ENCODE measurements around the gene COQ8A. TPM values are rescaled to one million over a fixed set of nuclear protein-coding genes. Genes with fewer than 3 reads are reported as not detected.

Gene COQ8A
- total RNA-seq, 2 experiments from 2014 or later, result 18.1 to 18.5 TPM

DNA sequence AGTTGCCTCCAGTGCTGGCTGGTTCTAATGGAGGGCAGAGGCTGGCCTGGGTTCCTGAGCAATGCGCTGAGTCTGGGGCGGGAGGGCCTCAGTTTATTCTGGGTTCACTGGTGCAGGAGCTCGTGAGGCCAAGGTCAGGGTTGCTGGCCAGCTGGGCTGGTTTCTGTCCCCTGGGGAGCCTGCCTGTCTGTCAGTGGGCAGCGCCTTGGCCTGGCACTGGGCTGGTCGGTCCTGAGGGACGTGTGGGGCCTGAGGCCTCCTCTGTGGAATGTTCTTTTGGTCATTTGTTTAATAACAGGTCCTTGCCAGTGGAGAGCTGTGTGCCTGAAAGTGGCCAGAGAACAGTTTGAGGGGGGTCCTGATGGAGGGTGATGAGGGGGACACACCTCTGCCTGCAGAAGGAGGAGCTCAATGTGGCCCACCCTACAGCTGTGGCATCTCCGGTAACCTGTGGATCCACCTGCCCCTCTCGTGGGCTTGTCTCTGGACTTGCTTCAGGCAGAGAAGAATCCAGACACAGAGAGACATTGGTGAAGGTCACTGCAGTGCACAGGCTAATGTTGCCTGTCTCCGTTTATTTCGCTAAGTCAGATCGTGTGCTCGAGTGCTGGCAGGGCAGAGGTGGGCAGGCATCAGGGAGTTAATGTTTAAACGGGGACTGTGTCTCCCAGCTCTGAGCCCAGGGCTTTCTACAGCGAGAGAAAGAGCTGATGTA lies 34.6 kb downstream of the COQ8A start:
- no peak overlapping the region for H3K4me3 Mint-ChIP-seq
- no peak for DNase-seq
- CTCF ChIA-PET, result interaction anchor here (0.5 kb wide), 1 partner anchor 1518 kb away, joined by 4 read pairs; no protein-coding TSS in a partner anchor
- H3K4me1 Mint-ChIP-seq, result no peaks in the 10 kb centered on the region
- H3K9me3 Mint-ChIP-seq, result peaks cover 7% of the 10 kb centered on the region
- H3K36me3 Mint-ChIP-seq (ENCODE audit: low read depth), result peaks cover 8% of the 10 kb centered on the region
- POLR2A ChIA-PET, result no interaction called here
- H3K27ac Mint-ChIP-seq, result no peak overlapping the region
- no peaks in the 10 kb centered on the region for H3K27me3 Mint-ChIP-seq

DNA sequence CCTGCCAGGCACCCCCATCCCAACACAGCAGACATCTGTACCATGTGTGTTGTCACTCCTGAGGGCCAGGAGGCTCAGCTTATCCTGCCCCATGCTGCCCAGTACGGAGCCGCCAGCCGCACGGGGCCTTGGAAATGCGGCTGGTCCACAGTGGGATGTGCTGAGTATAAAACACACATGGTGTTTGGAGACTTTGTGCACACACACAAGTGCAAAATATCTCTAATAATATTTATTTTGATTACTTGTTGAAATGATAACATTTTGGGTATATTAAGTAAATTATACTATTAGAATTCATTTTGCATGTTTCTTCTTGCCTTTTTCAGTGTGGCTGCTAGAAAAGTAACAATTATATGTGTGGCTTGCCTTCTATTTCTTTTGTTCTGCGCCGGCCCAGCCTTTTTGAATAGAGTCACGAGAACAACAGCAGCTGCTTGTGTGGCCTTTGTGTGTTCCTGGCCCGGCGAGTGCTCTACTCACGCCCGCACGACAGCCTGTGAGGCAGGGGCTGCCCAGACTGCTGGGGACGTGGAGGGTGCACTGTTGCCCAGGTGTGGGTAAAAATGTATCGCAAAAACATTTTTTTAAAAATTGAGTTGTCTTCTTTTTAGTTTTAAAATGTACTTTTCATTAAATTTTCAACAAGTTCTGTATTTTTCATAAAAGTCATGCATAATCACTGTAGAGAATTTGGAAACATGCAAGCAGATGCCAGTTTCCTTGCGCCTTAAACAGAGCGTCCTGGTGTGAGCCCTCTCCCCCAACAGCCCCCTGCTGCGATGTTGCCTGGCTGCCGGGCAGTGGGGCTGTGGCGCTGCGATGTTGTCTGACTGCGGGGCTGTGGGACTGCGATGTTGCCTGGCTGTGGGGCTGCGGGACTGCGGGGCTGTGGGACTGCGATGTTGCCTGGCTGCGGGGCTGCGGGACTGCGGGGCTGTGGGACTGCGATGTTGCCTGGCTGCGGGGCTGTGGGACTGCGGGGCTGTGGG lies 35.5 kb downstream of the COQ8A start:
- Mint-ChIP-seq H3K4me1 (no peaks in the 10 kb centered on the region), H3K27me3 (no peaks in the 10 kb centered on the region), H3K9me3 (peaks cover 7% of the 10 kb centered on the region), H3K36me3 (ENCODE audit: low read depth) (peaks cover 8% of the 10 kb centered on the region), H3K4me3 (no peak overlapping the region), H3K27ac (no peak overlapping the region)
- CTCF ChIA-PET, result interaction anchor here (0.5 kb wide), 1 partner anchor 1517 kb away, joined by 4 read pairs; no protein-coding TSS in a partner anchor
- POLR2A ChIA-PET, result no interaction called here
- no peak for DNase-seq

DNA sequence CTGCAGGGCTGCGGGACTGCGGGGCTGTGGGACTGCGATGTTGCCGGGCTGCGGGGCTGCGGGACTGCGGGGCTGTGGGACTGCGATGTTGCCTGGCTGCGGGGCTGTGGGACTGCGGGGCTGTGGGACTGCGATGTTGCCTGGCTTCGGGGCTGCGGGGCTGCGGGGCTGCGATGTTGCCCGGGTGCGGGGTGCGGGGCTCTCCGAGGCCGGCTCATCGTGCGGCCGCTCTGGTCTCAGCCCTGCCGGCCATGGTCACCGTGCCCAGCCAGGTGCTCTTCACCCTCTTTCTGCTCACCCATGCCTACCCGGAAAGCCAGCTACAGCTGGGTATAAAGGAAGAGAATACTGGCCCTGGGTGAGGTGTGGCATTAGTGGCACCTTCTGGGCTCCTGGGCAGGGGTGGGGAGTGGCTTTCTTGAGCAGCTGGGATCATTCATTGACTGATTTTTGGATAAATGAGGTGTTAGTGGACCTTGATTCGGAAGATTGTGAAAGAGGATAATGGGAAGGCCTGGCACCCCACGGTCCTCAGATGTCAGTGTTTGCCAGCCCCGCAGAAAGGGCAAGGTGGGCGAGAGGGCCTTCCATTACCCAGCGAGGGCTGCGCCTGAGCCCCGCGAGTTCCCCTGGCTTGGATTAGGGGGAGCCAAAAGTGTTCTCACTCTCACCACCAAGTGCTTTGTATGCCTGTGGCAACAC lies 36.3 kb downstream of the COQ8A start:
- ChIA-PET CTCF (no interaction called here), POLR2A (no interaction called here)
- DNase-seq, result no peak
- no peak overlapping the region for H3K4me3 Mint-ChIP-seq
- peaks cover 8% of the 10 kb centered on the region for H3K36me3 Mint-ChIP-seq (ENCODE audit: low read depth)
- peaks cover 7% of the 10 kb centered on the region for H3K9me3 Mint-ChIP-seq
- H3K4me1 Mint-ChIP-seq, result no peaks in the 10 kb centered on the region
- no peak overlapping the region for H3K27ac Mint-ChIP-seq
- no peaks in the 10 kb centered on the region for H3K27me3 Mint-ChIP-seq

- peaks cover 1% of the 10 kb centered on the region for H3K36me3 Mint-ChIP-seq (ENCODE audit: low read depth)
- no peak for DNase-seq
- POLR2A ChIA-PET, result no interaction called here
- H3K27ac Mint-ChIP-seq, result no peak overlapping the region
- H3K9me3 Mint-ChIP-seq, result no peaks in the 10 kb centered on the region
- no peaks in the 10 kb centered on the region for H3K27me3 Mint-ChIP-seq
- no peak overlapping the region for H3K4me3 Mint-ChIP-seq
- no peaks in the 10 kb centered on the region for H3K4me1 Mint-ChIP-seq
- CTCF ChIA-PET, result no interaction called here
These were observed 37.0 kb downstream of the COQ8A start for GRCh38 chr1:226976978-226977642.

DNA sequence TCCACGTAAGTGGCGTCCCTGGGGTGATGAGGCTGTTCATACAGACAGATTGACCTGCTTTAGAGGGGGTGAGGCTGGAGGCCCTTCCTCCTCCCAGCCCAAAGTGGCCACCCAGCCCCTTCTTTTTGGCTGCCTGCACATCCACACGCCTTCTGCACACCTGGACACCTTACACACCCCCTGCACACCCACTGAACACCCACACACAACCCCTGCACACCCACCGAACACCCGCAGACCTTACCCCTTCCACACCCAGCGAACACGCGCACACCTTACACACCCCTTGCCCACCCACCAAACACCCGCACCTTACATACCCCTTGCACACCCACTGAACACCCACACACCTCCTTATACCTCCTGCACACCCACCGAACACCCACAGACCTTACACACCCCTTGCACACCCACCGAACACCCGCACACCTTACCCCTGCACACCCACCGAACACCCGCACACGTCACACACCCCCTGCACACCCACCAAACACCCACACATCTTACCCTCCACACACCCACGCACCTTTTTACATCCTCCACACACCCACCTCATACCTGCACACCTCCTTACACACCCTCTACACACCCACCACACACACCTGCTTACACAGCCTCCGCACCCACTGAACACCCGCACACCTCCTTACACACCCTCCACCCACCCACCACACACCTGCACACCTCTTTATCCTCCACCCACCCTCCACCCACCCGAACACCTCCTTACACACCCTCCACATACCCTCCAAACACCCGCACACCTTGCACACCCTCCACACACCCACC lies 37.7 kb downstream of the COQ8A start:
- Mint-ChIP-seq H3K9me3 (no peaks in the 10 kb centered on the region), H3K27ac (no peak overlapping the region), H3K4me1 (no peaks in the 10 kb centered on the region), H3K4me3 (no peak overlapping the region), H3K27me3 (no peaks in the 10 kb centered on the region), H3K36me3 (ENCODE audit: low read depth) (no peaks in the 10 kb centered on the region)
- CTCF ChIA-PET, result no interaction called here
- no peak for DNase-seq
- POLR2A ChIA-PET, result no interaction called here

DNA sequence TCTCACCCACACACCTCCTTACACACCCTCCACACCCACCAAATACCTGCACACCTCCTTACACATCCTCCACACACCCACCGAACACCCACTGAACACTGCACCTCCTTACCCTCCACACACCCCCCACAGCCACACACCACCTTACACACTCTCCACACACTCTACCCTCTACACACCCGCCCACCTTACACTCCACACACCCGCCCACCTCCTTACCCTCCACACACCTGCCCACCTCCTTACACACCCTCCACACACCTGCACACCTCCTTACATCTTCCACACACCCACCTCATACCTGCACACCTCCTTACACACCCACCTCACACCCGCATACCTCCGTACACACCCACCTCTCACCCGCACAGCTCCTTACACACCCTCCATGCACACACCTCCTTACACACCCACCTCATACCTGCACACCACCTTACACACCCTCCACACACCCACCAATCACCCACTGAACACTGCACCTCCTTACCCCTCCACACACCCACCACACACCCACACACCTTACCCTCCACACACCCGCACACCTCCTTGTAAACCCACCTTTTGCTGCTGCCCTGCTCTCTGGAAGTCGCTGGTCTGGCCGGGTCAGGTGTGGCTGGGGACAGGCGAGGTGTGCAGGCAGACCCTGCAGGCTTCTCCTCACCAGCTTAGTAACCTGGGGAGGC lies 38.5 kb downstream of the COQ8A start:
- no peaks in the 10 kb centered on the region for H3K9me3 Mint-ChIP-seq
- POLR2A ChIA-PET, result no interaction called here
- CTCF ChIA-PET, result no interaction called here
- H3K27me3 Mint-ChIP-seq, result no peaks in the 10 kb centered on the region
- no peaks in the 10 kb centered on the region for H3K4me1 Mint-ChIP-seq
- H3K4me3 Mint-ChIP-seq, result no peak overlapping the region
- H3K27ac Mint-ChIP-seq, result no peak overlapping the region
- no peak for DNase-seq
- H3K36me3 Mint-ChIP-seq (ENCODE audit: low read depth), result no peaks in the 10 kb centered on the region

DNA sequence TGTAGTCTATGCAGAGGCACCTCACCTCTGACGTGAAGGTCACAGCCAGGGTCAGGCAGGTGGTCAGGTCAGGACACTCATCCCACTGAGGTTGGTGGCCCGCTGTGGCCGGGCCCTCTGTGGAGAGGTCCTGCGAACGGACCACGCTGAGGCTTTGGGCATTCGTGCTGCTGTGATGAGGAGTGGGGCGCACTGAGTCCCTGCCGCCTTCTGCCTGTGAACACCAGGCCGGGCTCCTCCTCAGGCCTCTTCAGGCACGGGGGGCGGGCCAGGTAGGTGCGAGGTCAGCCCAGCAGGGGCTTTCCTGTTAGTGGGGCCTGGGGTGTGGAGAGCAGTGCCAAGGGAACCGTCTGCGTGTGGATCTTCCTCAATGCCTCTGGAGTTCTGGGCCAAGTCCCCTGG lies 39.0 kb downstream of the COQ8A start:
- no peaks in the 10 kb centered on the region for H3K4me1 Mint-ChIP-seq
- H3K9me3 Mint-ChIP-seq, result no peaks in the 10 kb centered on the region
- peak; percentile 14 for DNase-seq
- H3K4me3 Mint-ChIP-seq, result no peak overlapping the region
- H3K36me3 Mint-ChIP-seq (ENCODE audit: low read depth), result no peaks in the 10 kb centered on the region
- ChIA-PET CTCF (no interaction called here), POLR2A (interaction anchor here (0.9 kb wide), 1 partner anchor 40 kb away, joined by 3 read pairs; no protein-coding TSS in a partner anchor)
- H3K27ac Mint-ChIP-seq, result no peak overlapping the region
- H3K27me3 Mint-ChIP-seq, result no peaks in the 10 kb centered on the region

DNA sequence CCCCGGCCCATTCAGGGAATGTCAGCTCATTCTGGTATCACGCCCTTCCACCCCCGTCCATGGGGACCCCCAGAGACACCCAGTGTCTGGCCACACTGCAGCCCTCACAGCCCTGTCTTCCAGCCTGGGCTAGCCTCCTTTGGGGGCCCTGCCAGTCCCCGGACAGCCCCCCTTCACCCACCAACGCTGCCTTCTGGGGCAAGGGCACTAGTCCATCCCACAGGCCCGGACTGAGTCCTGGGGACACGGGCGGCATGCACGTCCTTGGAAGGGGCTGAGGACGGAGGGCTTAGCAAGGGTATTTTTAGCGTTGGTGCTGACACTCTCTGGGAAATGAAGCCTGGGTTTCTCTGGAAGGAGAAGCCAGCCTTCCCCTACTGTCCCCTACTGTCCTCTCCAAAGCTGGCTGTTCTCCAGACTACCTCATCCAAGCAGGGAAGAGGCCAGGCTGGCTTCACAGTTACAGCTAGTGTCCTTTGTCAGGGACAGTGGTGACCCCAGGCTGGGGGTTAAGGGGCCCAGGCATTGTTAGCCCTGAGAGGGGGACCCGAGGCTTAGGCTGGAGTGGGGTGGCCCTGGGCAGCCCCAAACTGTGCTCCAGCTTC lies 39.5 kb downstream of the COQ8A start:
- DNase-seq, result no peak
- Mint-ChIP-seq H3K27ac (no peak overlapping the region), H3K4me3 (no peak overlapping the region), H3K9me3 (no peaks in the 10 kb centered on the region), H3K4me1 (no peaks in the 10 kb centered on the region), H3K27me3 (no peaks in the 10 kb centered on the region), H3K36me3 (ENCODE audit: low read depth) (no peaks in the 10 kb centered on the region)
- POLR2A ChIA-PET, result interaction anchor here (0.9 kb wide), 1 partner anchor 41 kb away, joined by 3 read pairs; no protein-coding TSS in a partner anchor
- CTCF ChIA-PET, result no interaction called here

GRCh38 chr1:226980122-226980560 lies 40.0 kb downstream of the COQ8A start:
- no peak for DNase-seq
- H3K4me1 Mint-ChIP-seq, result no peaks in the 10 kb centered on the region
- no peak overlapping the region for H3K27ac Mint-ChIP-seq
- ChIA-PET POLR2A (interaction anchor here (0.9 kb wide), 1 partner anchor 41 kb away, joined by 3 read pairs; no protein-coding TSS in a partner anchor), CTCF (no interaction called here)
- H3K36me3 Mint-ChIP-seq (ENCODE audit: low read depth), result no peaks in the 10 kb centered on the region
- H3K27me3 Mint-ChIP-seq, result no peaks in the 10 kb centered on the region
- no peak overlapping the region for H3K4me3 Mint-ChIP-seq
- H3K9me3 Mint-ChIP-seq, result no peaks in the 10 kb centered on the region

- H3K36me3 Mint-ChIP-seq (ENCODE audit: low read depth), result no peaks in the 10 kb centered on the region
- ChIA-PET POLR2A (no interaction called here), CTCF (no interaction called here)
- no peak for DNase-seq
- no peak overlapping the region for H3K27ac Mint-ChIP-seq
- H3K9me3 Mint-ChIP-seq, result no peaks in the 10 kb centered on the region
- H3K27me3 Mint-ChIP-seq, result no peaks in the 10 kb centered on the region
- H3K4me1 Mint-ChIP-seq, result no peaks in the 10 kb centered on the region
- H3K4me3 Mint-ChIP-seq, result no peak overlapping the region
These were observed 40.7 kb downstream of the COQ8A start for GRCh38 chr1:226980565-226981385.

DNA sequence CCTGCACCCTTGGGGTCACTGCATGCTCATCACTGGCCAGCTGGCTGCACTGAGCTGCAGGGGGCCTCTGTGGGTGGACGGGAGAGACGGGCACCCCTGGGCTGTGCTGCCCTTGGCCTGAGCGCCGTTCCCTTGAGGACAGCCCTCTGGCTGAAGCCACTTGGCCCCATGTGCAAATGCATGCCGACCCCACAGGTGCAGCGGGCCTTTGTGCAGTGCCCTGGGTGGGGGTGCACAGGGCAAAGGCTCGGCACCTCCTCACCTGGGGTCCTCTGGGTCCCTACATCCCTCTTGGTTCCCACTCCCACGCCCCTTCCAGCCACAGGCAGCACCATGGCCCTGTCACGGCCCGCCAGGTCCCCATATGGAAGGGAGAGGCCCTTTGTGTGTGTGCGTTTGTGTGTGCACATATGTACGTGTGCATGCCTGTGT lies 41.3 kb downstream of the COQ8A start:
- no peak for DNase-seq
- Mint-ChIP-seq H3K36me3 (ENCODE audit: low read depth) (peaks cover 3% of the 10 kb centered on the region), H3K9me3 (no peaks in the 10 kb centered on the region), H3K4me3 (no peak overlapping the region), H3K27ac (no peak overlapping the region), H3K4me1 (no peaks in the 10 kb centered on the region), H3K27me3 (no peaks in the 10 kb centered on the region)
- POLR2A ChIA-PET, result no interaction called here
- CTCF ChIA-PET, result no interaction called here

Data from activated CD4-positive, alpha-beta memory T cell treated with anti-CD3 and anti-CD28 coated beads, Interleukin-2, amount 10 ng/mL, durations not matched to agents 7 days and 5 days (primary cell).